PC-9 (cell line): ENCODE results near the gene GNG5.

Source experiments
- EZH2 ChIP-seq: fragments of 200-600 bp; sonication (generic); IDR thresholded peaks from 2 replicates; pipeline ENCODE4 v1.8.0; 2017; ENCODE audit warnings: antibody characterized with exemption, low read depth
- TF ChIP-seq, protein P1 (sequence below): fragments of 200-600 bp; sonication (generic); conservative IDR thresholded peaks from 2 replicates; pipeline ENCODE4 v1.6.1; 2017; ENCODE audit warnings: mixed run types, antibody characterized with exemption, mild to moderate bottlenecking, moderate library complexity

DNA sequence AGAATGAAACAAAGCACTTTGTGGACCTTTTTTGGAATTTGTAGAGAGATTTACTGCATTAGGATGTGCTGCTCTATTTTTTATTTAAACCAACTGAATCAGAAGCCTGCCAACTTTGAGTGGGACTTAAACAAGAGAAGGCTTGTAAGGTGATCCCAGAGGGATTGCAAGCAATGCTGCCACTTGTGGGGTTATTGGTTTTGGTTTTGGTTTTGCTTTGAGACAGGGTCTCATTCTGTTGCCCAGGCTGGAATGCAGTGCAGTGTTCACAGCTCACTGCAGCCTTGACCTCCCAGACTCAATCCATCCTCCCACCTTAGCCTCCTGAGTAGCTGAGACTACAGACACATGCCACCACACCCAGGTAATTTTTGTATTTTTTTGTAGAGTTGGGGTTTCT is 32.2 kb upstream of the GNG5 start:
- TF ChIP-seq, protein P1, sequence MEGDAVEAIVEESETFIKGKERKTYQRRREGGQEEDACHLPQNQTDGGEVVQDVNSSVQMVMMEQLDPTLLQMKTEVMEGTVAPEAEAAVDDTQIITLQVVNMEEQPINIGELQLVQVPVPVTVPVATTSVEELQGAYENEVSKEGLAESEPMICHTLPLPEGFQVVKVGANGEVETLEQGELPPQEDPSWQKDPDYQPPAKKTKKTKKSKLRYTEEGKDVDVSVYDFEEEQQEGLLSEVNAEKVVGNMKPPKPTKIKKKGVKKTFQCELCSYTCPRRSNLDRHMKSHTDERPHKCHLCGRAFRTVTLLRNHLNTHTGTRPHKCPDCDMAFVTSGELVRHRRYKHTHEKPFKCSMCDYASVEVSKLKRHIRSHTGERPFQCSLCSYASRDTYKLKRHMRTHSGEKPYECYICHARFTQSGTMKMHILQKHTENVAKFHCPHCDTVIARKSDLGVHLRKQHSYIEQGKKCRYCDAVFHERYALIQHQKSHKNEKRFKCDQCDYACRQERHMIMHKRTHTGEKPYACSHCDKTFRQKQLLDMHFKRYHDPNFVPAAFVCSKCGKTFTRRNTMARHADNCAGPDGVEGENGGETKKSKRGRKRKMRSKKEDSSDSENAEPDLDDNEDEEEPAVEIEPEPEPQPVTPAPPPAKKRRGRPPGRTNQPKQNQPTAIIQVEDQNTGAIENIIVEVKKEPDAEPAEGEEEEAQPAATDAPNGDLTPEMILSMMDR, result no peak
- no peak for TF ChIP-seq EZH2
